Hepatocyte (in vitro differentiated cells): ENCODE results near the gene TMEM252. TPM values are rescaled to one million over a fixed set of nuclear protein-coding genes. Genes with fewer than 3 reads are reported as not detected.

Experiments used
- DNase-seq: peaks from one replicate; pipeline ENCODE4 v3.0.0-alpha.2; 2016; ENCODE audit warnings: low spot score
- H2AFZ ChIP-seq: fragments of 200-600 bp; sonication (generic); 2 replicates; pipeline ENCODE4 v1.6.0; 2016; ENCODE audit warnings: antibody characterized with exemption, mild to moderate bottlenecking
- H3K27ac ChIP-seq: fragments of 200-600 bp; sonication (generic); 2 replicates; pipeline ENCODE4 v1.5.1; 2016; ENCODE audit warnings: mild to moderate bottlenecking
- H3K27me3 ChIP-seq: fragments of 200-600 bp; sonication (generic); 2 replicates; pipeline ENCODE4 v1.6.1; 2016
- H3K36me3 ChIP-seq: fragments of 200-600 bp; sonication (generic); replicated peaks from 2 replicates; pipeline ENCODE4 v1.5.1; 2016; ENCODE audit warnings: low read depth; ENCODE audit not compliant: insufficient read depth
- H3K4me1 ChIP-seq: fragments of 200-600 bp; sonication (generic); 2 replicates; pipeline ENCODE4 v1.5.1; 2016; ENCODE audit warnings: mild to moderate bottlenecking, moderate library complexity; ENCODE audit not compliant: insufficient read depth
- H3K4me2 ChIP-seq: fragments of 200-600 bp; sonication (generic); 2 replicates; pipeline ENCODE4 v1.6.0; 2016
- H3K4me3 ChIP-seq: fragments of 200-600 bp; sonication (generic); 2 replicates; pipeline ENCODE4 v1.5.1; 2016; ENCODE audit warnings: mild to moderate bottlenecking
- H3K79me2 ChIP-seq: fragments of 200-600 bp; sonication (generic); 2 replicates; pipeline ENCODE4 v1.6.0; 2017; ENCODE audit warnings: mild to moderate bottlenecking
- H3K9me2 ChIP-seq: fragments of 200-600 bp; sonication (generic); replicated peaks from 2 replicates; pipeline ENCODE4 v1.6.0; 2017; ENCODE audit warnings: mild to moderate bottlenecking; ENCODE audit not compliant: insufficient read depth
- H3K9me3 ChIP-seq: fragments of 200-600 bp; sonication (generic); 2 replicates; pipeline ENCODE4 v1.5.1; 2016; ENCODE audit warnings: low read depth, mild to moderate bottlenecking
- H4K20me1 ChIP-seq: fragments of 200-600 bp; sonication (generic); 2 replicates; pipeline ENCODE4 v1.6.0; 2016; ENCODE audit warnings: mild to moderate bottlenecking; ENCODE audit not compliant: insufficient read depth, poor library complexity, severe bottlenecking
- EZH2 ChIP-seq: fragments of 200-600 bp; sonication (generic); IDR thresholded peaks from 2 replicates; pipeline ENCODE4 v1.6.1; 2016; ENCODE audit warnings: antibody characterized with exemption, mild to moderate bottlenecking, borderline replicate concordance
- EZH2phosphoT487 ChIP-seq: fragments of 200-600 bp; sonication (generic); IDR thresholded peaks from one replicate; pipeline ENCODE4 v1.6.1; 2018; ENCODE audit warnings: antibody characterized with exemption, mild to moderate bottlenecking, low read depth, moderate library complexity; ENCODE audit not compliant: unreplicated experiment, severe bottlenecking
- WGBS: methylation state at CpG from one replicate; pipeline ENCODE4 v1.1.6; 2016; ENCODE audit warnings: low lambda C conversion rate; ENCODE audit errors: missing lambda C conversion rate; 5-methylcytosine and 5-hydroxymethylcytosine counted together
- polyA plus RNA-seq: library from polyadenylated mRNA; unstranded; fragments of >200 nt; fragmentation: Nextera tagmentation; extraction: Ambion mirVana; gene quantifications from 2 replicates; pipeline ENCODE4 v1.2.1, GENCODE V29; 2016
- total RNA-seq: library from RNA; depleted of rRNA; stranded (reverse); fragments of >200 nt; gene quantifications from 2 replicates; pipeline ENCODE4 v1.2.3, GENCODE V29; 2014
- TF ChIP-seq, protein P1 (sequence below): fragments of 200-600 bp; sonication (generic); IDR thresholded peaks from 2 replicates; pipeline ENCODE4 v1.5.1; 2016; ENCODE audit warnings: antibody characterized with exemption, mild to moderate bottlenecking; ENCODE audit not compliant: poor library complexity

The TMEM252 gene
- total and polyA plus RNA-seq, 2 experiments from 2014 or later = 0.16 TPM; not detected in 1

GRCh38 chr9:68545033-68545705, 4.5 kb upstream of the TMEM252 start:
- H3K27me3 ChIP-seq = no peaks in the 10 kb centered on the region
- TF ChIP-seq EZH2 (no peak), EZH2phosphoT487 (no peak)
- TF ChIP-seq, protein P1, sequence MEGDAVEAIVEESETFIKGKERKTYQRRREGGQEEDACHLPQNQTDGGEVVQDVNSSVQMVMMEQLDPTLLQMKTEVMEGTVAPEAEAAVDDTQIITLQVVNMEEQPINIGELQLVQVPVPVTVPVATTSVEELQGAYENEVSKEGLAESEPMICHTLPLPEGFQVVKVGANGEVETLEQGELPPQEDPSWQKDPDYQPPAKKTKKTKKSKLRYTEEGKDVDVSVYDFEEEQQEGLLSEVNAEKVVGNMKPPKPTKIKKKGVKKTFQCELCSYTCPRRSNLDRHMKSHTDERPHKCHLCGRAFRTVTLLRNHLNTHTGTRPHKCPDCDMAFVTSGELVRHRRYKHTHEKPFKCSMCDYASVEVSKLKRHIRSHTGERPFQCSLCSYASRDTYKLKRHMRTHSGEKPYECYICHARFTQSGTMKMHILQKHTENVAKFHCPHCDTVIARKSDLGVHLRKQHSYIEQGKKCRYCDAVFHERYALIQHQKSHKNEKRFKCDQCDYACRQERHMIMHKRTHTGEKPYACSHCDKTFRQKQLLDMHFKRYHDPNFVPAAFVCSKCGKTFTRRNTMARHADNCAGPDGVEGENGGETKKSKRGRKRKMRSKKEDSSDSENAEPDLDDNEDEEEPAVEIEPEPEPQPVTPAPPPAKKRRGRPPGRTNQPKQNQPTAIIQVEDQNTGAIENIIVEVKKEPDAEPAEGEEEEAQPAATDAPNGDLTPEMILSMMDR = no peak
- 90% methylated on average over 3 of the region's 3 CpGs for WGBS

GRCh38 chr9:68541568-68541967, 885 bp upstream of the TMEM252 start:
- no peaks in the 10 kb centered on the region for H3K36me3 ChIP-seq
- H3K9me3 ChIP-seq = no peaks in the 10 kb centered on the region
- no peak for DNase-seq
- no peak overlapping the region for H3K4me2 ChIP-seq
- H4K20me1 ChIP-seq = no peaks in the 10 kb centered on the region
- peaks cover 13% of the 10 kb centered on the region for H3K4me1 ChIP-seq
- TF ChIP-seq, protein P1 = no peak
- no peaks in the 10 kb centered on the region for H3K9me2 ChIP-seq
- H3K27me3 ChIP-seq = no peaks in the 10 kb centered on the region
- no peak overlapping the region for H3K4me3 ChIP-seq
- peak overlapping the region; percentile 56 for H3K27ac ChIP-seq
- H2AFZ ChIP-seq = no peak overlapping the region
- WGBS = 76% methylated on average over 2 of the region's 2 CpGs
- no peaks in the 10 kb centered on the region for H3K79me2 ChIP-seq

More at GRCh38 chr9:68545033-68545705, 4.5 kb upstream of the TMEM252 start:
- no peak overlapping the region for H3K4me2 ChIP-seq
- H4K20me1 ChIP-seq = no peaks in the 10 kb centered on the region
- H3K27ac ChIP-seq = no peak overlapping the region
- no peaks in the 10 kb centered on the region for H3K79me2 ChIP-seq
- no peak overlapping the region for H2AFZ ChIP-seq
- no peaks in the 10 kb centered on the region for H3K9me2 ChIP-seq
- no peak overlapping the region for H3K4me3 ChIP-seq
- DNase-seq = no peak
- no peaks in the 10 kb centered on the region for H3K9me3 ChIP-seq
- no peaks in the 10 kb centered on the region for H3K36me3 ChIP-seq
- peaks cover 9% of the 10 kb centered on the region for H3K4me1 ChIP-seq

DNA sequence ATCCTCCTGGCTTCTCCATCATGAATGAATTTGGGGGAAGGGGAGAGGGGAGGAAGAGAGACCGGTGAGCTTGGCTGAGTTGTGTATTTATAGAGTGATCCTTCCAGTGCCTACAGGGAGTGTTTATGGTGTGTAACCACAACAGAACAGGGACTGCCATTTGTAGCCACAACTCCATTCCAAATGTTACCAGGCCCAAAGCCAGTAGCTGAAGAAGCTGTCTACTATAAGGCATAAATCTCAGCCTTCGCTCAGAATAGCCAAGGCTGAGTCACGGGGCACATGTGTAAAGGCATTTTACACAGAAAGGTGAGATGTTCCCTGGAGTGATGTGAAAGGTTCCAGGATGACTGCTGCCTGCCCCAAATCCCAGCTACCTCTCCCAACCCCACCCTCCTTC, 2.5 kb downstream of the TMEM252 start:
- Histone ChIP-seq H2AFZ (no peak overlapping the region), H3K27ac (no peak overlapping the region), H3K79me2 (no peaks in the 10 kb centered on the region), H3K4me3 (no peak overlapping the region), H4K20me1 (no peaks in the 10 kb centered on the region), H3K36me3 (no peaks in the 10 kb centered on the region), H3K9me3 (no peaks in the 10 kb centered on the region), H3K27me3 (no peaks in the 10 kb centered on the region), H3K4me1 (peaks cover 13% of the 10 kb centered on the region), H3K4me2 (no peak overlapping the region), H3K9me2 (no peaks in the 10 kb centered on the region)
- TF ChIP-seq EZH2 (no peak), EZH2phosphoT487 (no peak)
- TF ChIP-seq, protein P1 = no peak
- WGBS = 83% methylated on average over 3 of the region's 3 CpGs
- no peak for DNase-seq

GRCh38 chr9:68537616-68537880, 3.1 kb downstream of the TMEM252 start:
- Histone ChIP-seq H4K20me1 (no peaks in the 10 kb centered on the region), H3K4me3 (no peak overlapping the region), H3K27ac (no peak overlapping the region), H3K27me3 (no peaks in the 10 kb centered on the region), H3K4me1 (peaks cover 13% of the 10 kb centered on the region), H3K4me2 (no peak overlapping the region), H3K9me3 (no peaks in the 10 kb centered on the region), H3K79me2 (no peaks in the 10 kb centered on the region), H3K9me2 (no peaks in the 10 kb centered on the region), H3K36me3 (no peaks in the 10 kb centered on the region), H2AFZ (no peak overlapping the region)
- DNase-seq = no peak
- WGBS = 96% methylated on average over 1 of the region's 1 CpG
- no peak for TF ChIP-seq EZH2
- TF ChIP-seq EZH2phosphoT487 = no peak
- TF ChIP-seq, protein P1 = no peak
